Cerebellar cortex (tissue), 1 donor: ENCODE results near the gene RPL29.
A peak's percentile ranks its signal among the peaks of the same experiment; 100 is the strongest.
"Not testable (repeated sequence)": the region's sequence is repeated elsewhere in the genome, so short reads cannot be mapped to it uniquely, and the experiment has no call there.

ENCODE experiments used
- DNase-seq: peaks from one replicate; pipeline ENCODE4 v3.0.0-alpha.2; 2015; ENCODE audit warnings: low spot score

Gene RPL29

GRCh38 chr3:51995346-51996163, at the start of gene RPL29:
RPL29 (minus strand) TSS chr3:51995895; CDS start chr3:51995461, 434 bp downstream.
- DNase-seq = peak; percentile 95

GRCh38 chr3:52044869-52045619, 49.3 kb upstream of the RPL29 start:
- no peak for DNase-seq

- DNase-seq = peak; percentile 56
Measured at GRCh38 chr3:52043750-52044149, 48.1 kb upstream of the RPL29 start.

- not testable (repeated sequence) for DNase-seq
Measured at GRCh38 chr3:52043039-52043438, 47.3 kb upstream of the RPL29 start.

GRCh38 chr3:52041118-52041731, 45.5 kb upstream of the RPL29 start:
- no peak for DNase-seq

- DNase-seq = no peak
Measured at GRCh38 chr3:52040600-52040999, 44.9 kb upstream of the RPL29 start.

- DNase-seq = peak; percentile 56
Measured at GRCh38 chr3:52039846-52040245, 44.2 kb upstream of the RPL29 start.

GRCh38 chr3:52039426-52039825, 43.7 kb upstream of the RPL29 start:
- no peak for DNase-seq

GRCh38 chr3:52038227-52038626, 42.5 kb upstream of the RPL29 start:
- no peak for DNase-seq

GRCh38 chr3:52037291-52037690, 41.6 kb upstream of the RPL29 start:
- DNase-seq = no peak

GRCh38 chr3:52036829-52037228, 41.1 kb upstream of the RPL29 start:
- no peak for DNase-seq

- DNase-seq = peak; percentile 75
Measured at GRCh38 chr3:52036222-52036694, 40.6 kb upstream of the RPL29 start.

- DNase-seq = no peak
Measured at GRCh38 chr3:52034651-52035050, 39.0 kb upstream of the RPL29 start.

GRCh38 chr3:52034212-52034611, 38.5 kb upstream of the RPL29 start:
- DNase-seq = no peak

- not testable (repeated sequence) for DNase-seq
Measured at GRCh38 chr3:52033748-52034147, 38.1 kb upstream of the RPL29 start.

GRCh38 chr3:52032702-52033408, 37.2 kb upstream of the RPL29 start:
- no peak for DNase-seq

- no peak for DNase-seq
Measured at GRCh38 chr3:52031896-52032295, 36.2 kb upstream of the RPL29 start.

- no peak for DNase-seq
Measured at GRCh38 chr3:52030714-52031310, 35.1 kb upstream of the RPL29 start.

GRCh38 chr3:52029535-52029934, 33.8 kb upstream of the RPL29 start:
- no peak for DNase-seq

GRCh38 chr3:52029053-52029452, 33.4 kb upstream of the RPL29 start:
- no peak for DNase-seq

GRCh38 chr3:52028572-52028971, 32.9 kb upstream of the RPL29 start:
- peak; percentile 90 for DNase-seq

GRCh38 chr3:52026041-52026440, 30.3 kb upstream of the RPL29 start:
- DNase-seq = peak; percentile 65
